HG03139 (cell line): ENCODE data around the gene CHRNA4.

ENCODE experiments used
- ATAC-seq: cut with Tn5 transposase; IDR thresholded peaks from one replicate; pipeline ENCODE4 v1.9.1; 2021; ENCODE audit not compliant: unreplicated experiment

CHRNA4 gene

GRCh38 chr20:63360850-63361518, at the start of gene CHRNA4:
CHRNA4 (minus strand) TSS chr20:63361349; CDS start chr20:63361165, 184 bp downstream.
- ATAC-seq = no peak

- no peak for ATAC-seq
Observed at GRCh38 chr20:63409834-63410435, 48.8 kb upstream of the CHRNA4 start.

- no peak for ATAC-seq
Observed at GRCh38 chr20:63409066-63409833, 48.1 kb upstream of the CHRNA4 start.

- ATAC-seq = no peak
Observed at GRCh38 chr20:63408684-63409046, 47.5 kb upstream of the CHRNA4 start.

- no peak for ATAC-seq
Observed at GRCh38 chr20:63407928-63408683, 47.0 kb upstream of the CHRNA4 start.

GRCh38 chr20:63406617-63407245, 45.6 kb upstream of the CHRNA4 start:
- no peak for ATAC-seq

- ATAC-seq = no peak
Observed at GRCh38 chr20:63406011-63406410, 44.9 kb upstream of the CHRNA4 start.

- ATAC-seq = no peak
Observed at GRCh38 chr20:63405102-63405730, 44.1 kb upstream of the CHRNA4 start.

GRCh38 chr20:63404129-63405085, 43.3 kb upstream of the CHRNA4 start:
- ATAC-seq = no peak

- no peak for ATAC-seq
Observed at GRCh38 chr20:63403403-63404105, 42.4 kb upstream of the CHRNA4 start.

GRCh38 chr20:63402860-63403220, 41.7 kb upstream of the CHRNA4 start:
- ATAC-seq = no peak

- ATAC-seq = no peak
Observed at GRCh38 chr20:63402181-63402859, 41.2 kb upstream of the CHRNA4 start.

GRCh38 chr20:63401384-63402110, 40.4 kb upstream of the CHRNA4 start:
- no peak for ATAC-seq

- no peak for ATAC-seq
Observed at GRCh38 chr20:63400486-63401210, 39.5 kb upstream of the CHRNA4 start.

GRCh38 chr20:63399596-63400375, 38.6 kb upstream of the CHRNA4 start:
- no peak for ATAC-seq
